Gastroesophageal sphincter (tissue), 4 donors: ENCODE results near the gene ZNF775. TPM values are rescaled to one million over a fixed set of nuclear protein-coding genes. Genes with fewer than 3 reads are reported as not detected.

ENCODE experiments used
- ATAC-seq: fragments of 150-250 bp; one replicate; pipeline ENCODE4 v1.9.1; 2016; ENCODE audit warnings: mild to moderate bottlenecking, moderate library complexity
- H3K27ac ChIP-seq, 4 donors: fragments of 200-600 bp; sonication (generic) in 3 of 4; 1 replicate in 3 of 4; 2 replicates in 1 of 4; pipeline ENCODE4 v1.5.1; 2016 to 2019
- H3K27me3 ChIP-seq: fragments of 200-600 bp; sonication (generic); one replicate; pipeline ENCODE4 v1.5.1; 2019
- H3K36me3 ChIP-seq, 2 donors: fragments of 200-600 bp; sonication (generic); one replicate each; pipeline ENCODE4 v1.5.1; 2019; ENCODE audit warnings: control low read depth in 1 of 2
- H3K4me1 ChIP-seq, 3 donors: fragments of 200-600 bp; sonication (generic); 1 replicate in 2 of 3; 2 replicates in 1 of 3; pipeline ENCODE4 v1.5.1; 2016 to 2019; ENCODE audit warnings: control low read depth in 2 of 3
- H3K4me3 ChIP-seq, 2 donors: fragments of 200-600 bp; sonication (generic); one replicate each; pipeline ENCODE4 v1.5.1; 2019; ENCODE audit warnings: mild to moderate bottlenecking in 1 of 2, moderate library complexity in 1 of 2
- H3K9me3 ChIP-seq, 3 donors: fragments of 200-600 bp; sonication (generic); one replicate each; pipeline ENCODE4 v1.5.1; 2017 to 2019; ENCODE audit warnings: control low read depth in 2 of 3
- CTCF ChIP-seq, 4 experiments: fragments of 200-600 bp in 2 of 4; fragments of 450-650 bp in 2 of 4; sonication (generic) in 1 of 4; IDR thresholded peaks; one replicate each; pipeline ENCODE4 v1.5.1; 2017 to 2019; ENCODE audit warnings: antibody characterized with exemption in 4 of 4, mild to moderate bottlenecking in 2 of 4, moderate library complexity in 2 of 4
- EP300 ChIP-seq: sonication (generic); formaldehyde crosslinking; IDR thresholded peaks from one replicate; pipeline ENCODE4 v1.6.1; 2017; ENCODE audit warnings: antibody characterized with exemption, mild to moderate bottlenecking
- POLR2A ChIP-seq, 2 donors: fragments of 450-650 bp; IDR thresholded peaks; one replicate each; pipeline ENCODE4 v1.6.1; 2017; ENCODE audit warnings: antibody characterized with exemption in 2 of 2, mild to moderate bottlenecking in 2 of 2, moderate library complexity in 1 of 2
- POLR2AphosphoS5 ChIP-seq: sonication (generic); formaldehyde crosslinking; IDR thresholded peaks from one replicate; pipeline ENCODE4 v1.6.1; 2017; ENCODE audit warnings: antibody characterized with exemption
- whole genome bisulfite sequencing, 2 donors: methylation state at CpG; one replicate each; pipeline ENCODE4 v1.1.5; 2018; ENCODE audit warnings: low coverage in 1 of 2; 5-methylcytosine and 5-hydroxymethylcytosine counted together
- total RNA-seq, 4 donors: library from RNA; depleted of rRNA; stranded (reverse); fragments of >200 nt; gene quantifications; one replicate each; pipeline ENCODE4 v1.1.0, GENCODE V29; 2016

ZNF775 gene
- total RNA-seq, 4 donors from 2014 or later, result 5.3 to 12.5 (median 10.5) TPM

GRCh38 chr7:150412518-150413488, 33.7 kb downstream of the ZNF775 start:
- no peaks in the 10 kb centered on the region for H3K9me3 ChIP-seq
- no peaks in the 10 kb centered on the region for H3K27me3 ChIP-seq
- TF ChIP-seq POLR2A (IDR thresholded peaks at IDR 0.05) (no peak), EP300 (no peak)
- H3K4me1 ChIP-seq, result peaks cover 0 to under 1% (median 0%) of the 10 kb centered on the region in 3 donors
- WGBS, 2 donors, result 80 to 83% methylated on average over 4 to 10 of the region's 37 CpGs
- H3K36me3 ChIP-seq, result peaks cover 0 to 38% of the 10 kb centered on the region in 2 donors
- no peak overlapping the region for H3K27ac ChIP-seq
- H3K4me3 ChIP-seq, result no peak overlapping the region
- no peak for ATAC-seq

GRCh38 chr7:150413640-150414081, 34.5 kb downstream of the ZNF775 start:
- no peak overlapping the region for H3K4me3 ChIP-seq
- TF ChIP-seq POLR2A (IDR thresholded peaks at IDR 0.05), result no peak
- TF ChIP-seq EP300, result no peak
- TF ChIP-seq POLR2AphosphoS5, result no peak
- TF ChIP-seq CTCF (IDR thresholded peaks at IDR 0.05), result no peak
- WGBS, 2 donors, result 100% methylated on average over 4 of the region's 11 CpGs; no CpG with 5 or more reads in 1 of the 2 donors
- no peaks in the 10 kb centered on the region for H3K9me3 ChIP-seq
- H3K4me1 ChIP-seq, result no peaks in the 10 kb centered on the region
- ATAC-seq, result no peak
- H3K27me3 ChIP-seq, result no peaks in the 10 kb centered on the region
- H3K27ac ChIP-seq, result no peak overlapping the region
- H3K36me3 ChIP-seq, result peaks cover 0 to 29% of the 10 kb centered on the region in 2 donors

GRCh38 chr7:150415161-150416153, 36.3 kb downstream of the ZNF775 start:
- TF ChIP-seq EP300 (no peak), POLR2A (IDR thresholded peaks at IDR 0.05) (no peak), POLR2AphosphoS5 (no peak), CTCF (IDR thresholded peaks at IDR 0.05) (no peak)
- Histone ChIP-seq H3K27me3 (no peaks in the 10 kb centered on the region), H3K36me3 (peaks cover 0 to 13% of the 10 kb centered on the region in 2 donors), H3K4me3 (no peak overlapping the region), H3K4me1 (no peaks in the 10 kb centered on the region), H3K9me3 (no peaks in the 10 kb centered on the region), H3K27ac (no peak overlapping the region)
- 87 to 89% methylated on average over 7 to 13 of the region's 19 CpGs for WGBS, 2 donors
- no peak for ATAC-seq

- Histone ChIP-seq H3K4me3 (no peak overlapping the region), H3K27me3 (no peaks in the 10 kb centered on the region), H3K9me3 (no peaks in the 10 kb centered on the region), H3K36me3 (no peaks in the 10 kb centered on the region), H3K27ac (no peak overlapping the region), H3K4me1 (peaks cover 0 to 8% (median 0%) of the 10 kb centered on the region in 3 donors)
- no peak for ATAC-seq
- TF ChIP-seq EP300 (no peak), CTCF (IDR thresholded peaks at IDR 0.05) (no peak), POLR2A (IDR thresholded peaks at IDR 0.05) (no peak), POLR2AphosphoS5 (no peak)
- WGBS, 2 donors, result 86% methylated on average over 2 of the region's 10 CpGs; no CpG with 5 or more reads in 1 of the 2 donors
These were observed 38.1 kb downstream of the ZNF775 start for GRCh38 chr7:150417239-150417638.

- Histone ChIP-seq H3K27me3 (no peaks in the 10 kb centered on the region), H3K4me1 (peaks cover 0 to 8% (median 0%) of the 10 kb centered on the region in 3 donors), H3K9me3 (no peaks in the 10 kb centered on the region), H3K4me3 (no peak overlapping the region), H3K27ac (no peak overlapping the region), H3K36me3 (no peaks in the 10 kb centered on the region)
- no peak for ATAC-seq
- TF ChIP-seq POLR2A (IDR thresholded peaks at IDR 0.05), result no peak
- no peak for TF ChIP-seq CTCF (IDR thresholded peaks at IDR 0.05)
- TF ChIP-seq POLR2AphosphoS5, result no peak
- 91 to 99% methylated on average over 2 to 6 of the region's 6 CpGs for WGBS, 2 donors
These were observed 38.7 kb downstream of the ZNF775 start for GRCh38 chr7:150417863-150418262.
